Cardiac septum (tissue), 1 donor: ENCODE measurements around the gene AOPEP. TPM values are rescaled to one million over a fixed set of nuclear protein-coding genes. Genes with fewer than 3 reads are reported as not detected.

Experiments used
- DNase-seq: peaks from one replicate; pipeline ENCODE4 v3.0.0-alpha.2; 2020; ENCODE audit warnings: low spot score
- intact Hi-C: fragments of 100-400 bp; cut with DNase I; formaldehyde crosslinking; loops from one replicate; pipeline ENCODE4 v1.14.0; 2022
- total RNA-seq: library from RNA; stranded (reverse); fragmentation: NEBNext Ultra II Directional; extraction: Animal tissue kit (Norgen Biotek cat#: 25700); gene quantifications from one replicate; pipeline ENCODE4 v1.2.1, GENCODE V29; 2021
- donor health status: DM: no; HTN: no; CAD: no.

AOPEP gene
- total RNA-seq, 1 donor from 2014 or later: 260 TPM

GRCh38 chr9:94900222-94901018 lies 173.9 kb downstream of the AOPEP start:
- DNase-seq: no peak
- intact Hi-C loops: no loop called here

- intact Hi-C loops: no loop called here
- no peak for DNase-seq
These were observed 174.5 kb downstream of the AOPEP start for GRCh38 chr9:94901019-94901363.

- intact Hi-C loops: no loop called here
- DNase-seq: no peak
These were observed 177.5 kb downstream of the AOPEP start for GRCh38 chr9:94903961-94904421.

- intact Hi-C loops: loop anchor here (5.0 kb wide), 2 partner anchors 33 to 123 kb away; no protein-coding TSS in a partner anchor
- DNase-seq: no peak
These were observed 178.3 kb downstream of the AOPEP start for GRCh38 chr9:94904806-94905205.

- DNase-seq: no peak
- intact Hi-C loops: loop anchor here (5.0 kb wide), 2 partner anchors 33 to 123 kb away; no protein-coding TSS in a partner anchor
These were observed 179.1 kb downstream of the AOPEP start for GRCh38 chr9:94905606-94906005.

GRCh38 chr9:94906181-94906580 lies 179.7 kb downstream of the AOPEP start:
- DNase-seq: no peak
- intact Hi-C loops: loop anchor here (5.0 kb wide), 2 partner anchors 34 to 124 kb away; no protein-coding TSS in a partner anchor

GRCh38 chr9:94906713-94907112 lies 180.2 kb downstream of the AOPEP start:
- intact Hi-C loops: loop anchor here (5.0 kb wide), 2 partner anchors 34 to 124 kb away; no protein-coding TSS in a partner anchor
- DNase-seq: no peak

GRCh38 chr9:94907264-94907936 lies 180.9 kb downstream of the AOPEP start:
- DNase-seq: no peak

GRCh38 chr9:94908011-94908563 lies 181.6 kb downstream of the AOPEP start:
- intact Hi-C loops: loop anchor here (5.0 kb wide), 2 partner anchors 36 to 126 kb away; no protein-coding TSS in a partner anchor
- no peak for DNase-seq

More at GRCh38 chr9:94907264-94907936, 180.9 kb downstream of the AOPEP start:
- intact Hi-C loops: loop anchor here (5.0 kb wide), 2 partner anchors 35 to 125 kb away; no protein-coding TSS in a partner anchor

GRCh38 chr9:94908583-94909249 lies 182.2 kb downstream of the AOPEP start:
- no peak for DNase-seq
- intact Hi-C loops: loop anchor here (5.0 kb wide), 2 partner anchors 36 to 126 kb away; no protein-coding TSS in a partner anchor

GRCh38 chr9:94909250-94909894 lies 182.9 kb downstream of the AOPEP start:
- DNase-seq: no peak
- intact Hi-C loops: loop anchor here (5.0 kb wide), 2 partner anchors 37 to 127 kb away; no protein-coding TSS in a partner anchor

- intact Hi-C loops: loop anchor here (5.0 kb wide), 2 partner anchors 38 to 128 kb away; no protein-coding TSS in a partner anchor
- DNase-seq: no peak
These were observed 183.6 kb downstream of the AOPEP start for GRCh38 chr9:94909965-94910730.

GRCh38 chr9:94911211-94911610 lies 184.7 kb downstream of the AOPEP start:
- DNase-seq: no peak
- intact Hi-C loops: no loop called here

GRCh38 chr9:94911986-94912635 lies 185.6 kb downstream of the AOPEP start:
- no peak for DNase-seq
- intact Hi-C loops: no loop called here

- intact Hi-C loops: no loop called here
- DNase-seq: no peak
These were observed 186.3 kb downstream of the AOPEP start for GRCh38 chr9:94912700-94913249.

- intact Hi-C loops: no loop called here
These were observed 187.1 kb downstream of the AOPEP start for GRCh38 chr9:94913550-94913949.

More at GRCh38 chr9:94913550-94913949, 187.1 kb downstream of the AOPEP start:
- DNase-seq: no peak
